Stimulated activated CD4-positive, alpha-beta T cell treated with anti-CD3 and anti-CD28 coated beads, TNF-alpha, amount 100 ng/mL, for 4 hours (primary cell): ENCODE results near the gene TPCN2.

Experiments used
- DNase-seq, 3 experiments: peaks; one replicate each; pipeline ENCODE4 v3.0.0-alpha.2; 2020; ENCODE audit warnings: low read depth in 3 of 3

The TPCN2 gene

DNA sequence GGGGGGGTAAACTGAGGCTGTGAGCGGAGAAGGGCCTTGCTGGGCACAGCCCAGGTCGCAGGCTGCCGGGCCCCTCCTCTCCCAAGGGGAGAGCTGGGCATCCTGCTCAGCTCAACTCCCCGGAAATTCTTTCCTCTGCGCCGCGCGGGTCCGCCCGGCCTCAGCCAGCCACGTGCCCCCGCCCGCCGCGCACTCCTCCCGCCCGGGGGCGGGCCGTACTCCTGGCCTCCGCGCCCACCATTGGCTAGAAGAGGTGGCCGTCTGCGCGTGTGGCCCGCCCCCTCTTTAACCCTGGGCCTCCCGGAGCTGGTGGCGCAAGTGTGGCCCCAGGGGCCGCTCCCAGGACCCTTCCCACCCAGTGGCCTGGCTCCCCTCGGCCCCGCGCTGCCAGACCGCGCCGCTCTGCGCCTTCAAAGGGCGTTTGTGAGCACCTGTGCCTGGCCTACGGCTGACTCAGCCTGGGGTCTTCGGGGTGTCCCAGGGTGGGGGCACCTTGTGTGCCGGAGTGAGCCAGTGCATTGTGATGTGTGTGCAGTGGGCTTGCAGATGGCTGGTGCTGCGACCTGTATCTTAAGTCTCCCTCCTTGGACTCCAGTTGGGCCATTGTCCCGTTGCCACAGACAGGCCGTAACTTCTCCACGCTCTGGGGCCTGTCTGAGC is 37.6 kb upstream of the TPCN2 start:
- no peak for DNase-seq

DNA sequence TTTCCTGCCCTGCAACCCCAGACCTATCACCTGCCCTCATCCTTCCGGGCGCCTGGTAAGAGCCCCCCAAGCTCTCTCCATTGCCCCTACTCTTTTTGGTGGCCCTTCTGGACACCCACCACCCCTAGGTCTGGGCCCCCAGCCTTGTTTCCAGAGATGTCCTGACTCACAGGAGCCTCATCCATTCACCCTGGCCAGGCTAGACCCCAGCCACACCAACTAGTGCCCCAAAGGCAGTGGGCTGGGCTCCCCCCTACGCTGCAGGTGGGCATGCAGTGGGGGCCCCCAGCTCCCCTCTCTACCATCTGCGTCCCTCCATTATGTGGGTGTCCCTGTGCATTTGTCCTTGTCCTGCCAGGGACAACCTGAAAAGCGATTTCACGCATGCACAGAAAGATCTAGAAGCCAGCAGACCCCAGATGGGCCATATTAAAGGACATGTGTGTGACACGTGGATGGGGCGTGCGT is 37.1 kb upstream of the TPCN2 start:
- DNase-seq = no peak

DNA sequence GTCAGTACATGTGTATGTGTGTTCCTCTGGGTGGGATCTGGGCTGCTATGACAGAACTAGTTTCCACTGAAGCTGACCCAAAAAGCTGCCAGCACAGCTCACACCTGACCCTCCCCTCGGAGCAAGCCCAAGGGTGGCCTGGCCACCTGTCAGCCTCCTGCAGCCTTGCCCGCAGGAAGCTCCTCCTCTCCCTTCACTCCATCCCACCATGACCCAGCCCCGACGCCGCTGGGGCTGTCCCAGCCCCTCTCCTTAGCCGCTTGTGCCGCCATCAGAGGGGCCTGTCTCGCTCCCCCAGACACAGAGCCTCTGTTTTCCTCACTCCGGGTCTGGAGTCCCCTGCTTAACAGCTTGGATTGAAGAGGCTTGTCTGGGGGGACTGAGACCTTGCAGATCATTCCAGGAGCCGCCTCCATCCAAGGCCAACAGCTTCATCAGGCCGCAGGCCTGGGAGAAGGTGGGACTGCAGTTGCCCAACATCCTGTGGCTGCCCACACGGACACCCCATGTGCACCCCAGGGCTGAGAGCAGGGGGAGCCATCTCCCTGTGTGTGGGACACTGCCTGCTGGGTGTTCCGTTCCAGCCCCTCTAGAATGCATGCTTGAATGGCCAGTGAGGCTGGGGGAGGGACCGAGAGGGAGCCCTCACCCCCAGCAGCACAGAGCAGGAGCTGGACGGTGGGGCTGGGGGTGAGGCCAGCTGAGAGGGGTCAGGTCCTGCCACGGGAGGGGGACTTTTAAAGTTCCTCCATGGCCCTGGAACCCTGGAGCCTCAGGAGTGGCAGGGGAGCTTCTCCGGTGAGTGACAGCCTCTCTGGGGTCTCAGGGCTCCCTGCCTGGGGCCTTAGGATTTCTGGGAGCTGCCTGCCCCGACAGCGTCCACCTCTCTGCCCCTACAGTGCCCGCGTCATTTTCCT is 36.4 kb upstream of the TPCN2 start:
- no peak for DNase-seq

DNA sequence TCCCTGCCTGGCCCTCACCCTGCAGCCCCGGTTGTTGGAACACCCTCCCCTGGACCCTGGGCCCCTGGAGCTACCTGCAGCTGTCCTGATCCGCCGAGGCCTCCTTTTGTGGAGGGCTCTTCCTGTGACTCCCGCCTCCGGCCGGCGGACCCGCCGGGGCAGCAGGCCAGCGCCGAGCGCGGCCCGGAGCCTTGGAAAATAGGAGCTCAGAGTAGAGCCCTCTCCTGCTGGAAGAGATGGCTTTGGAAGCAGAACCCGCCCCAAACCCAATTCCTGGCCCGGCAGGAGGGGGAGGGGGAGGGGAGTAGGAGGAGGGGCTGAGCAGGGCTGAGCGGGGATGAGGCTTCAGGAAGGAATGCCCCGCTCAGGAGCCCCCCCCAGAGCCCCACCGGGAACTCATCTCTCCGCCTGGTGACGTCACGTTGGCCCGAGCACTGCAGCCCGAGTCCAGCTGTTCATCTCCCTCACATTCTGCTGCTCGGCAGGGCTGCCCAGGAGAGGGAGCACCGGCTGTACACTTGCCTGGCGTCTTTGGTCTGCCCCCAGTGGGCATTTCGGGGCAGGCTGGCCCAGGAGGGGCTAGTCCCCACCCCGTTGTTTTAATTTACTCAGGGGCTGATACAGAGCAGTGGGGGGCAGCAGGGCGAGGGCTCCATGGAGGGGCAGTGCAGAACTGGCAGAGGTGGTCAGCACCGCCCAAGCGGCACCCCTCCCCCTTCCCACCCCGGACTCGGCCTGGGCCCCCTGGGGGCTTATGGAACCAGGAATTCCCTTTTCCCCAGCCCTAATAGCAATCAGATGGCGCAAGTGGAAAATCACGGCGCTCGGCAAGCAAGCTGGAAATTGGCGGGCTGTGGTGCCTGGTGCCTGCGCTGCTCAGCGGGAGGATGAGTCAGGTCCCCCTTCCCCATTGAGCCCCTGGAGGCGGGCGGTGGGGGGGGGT is 35.5 kb upstream of the TPCN2 start, which contains the start of gene MRGPRF:
MRGPRF (minus strand) TSS at position 238 of the 943 bp plus-strand sequence. CDS start 3,345 bp downstream, outside the sequence.
- DNase-seq = no peak

DNA sequence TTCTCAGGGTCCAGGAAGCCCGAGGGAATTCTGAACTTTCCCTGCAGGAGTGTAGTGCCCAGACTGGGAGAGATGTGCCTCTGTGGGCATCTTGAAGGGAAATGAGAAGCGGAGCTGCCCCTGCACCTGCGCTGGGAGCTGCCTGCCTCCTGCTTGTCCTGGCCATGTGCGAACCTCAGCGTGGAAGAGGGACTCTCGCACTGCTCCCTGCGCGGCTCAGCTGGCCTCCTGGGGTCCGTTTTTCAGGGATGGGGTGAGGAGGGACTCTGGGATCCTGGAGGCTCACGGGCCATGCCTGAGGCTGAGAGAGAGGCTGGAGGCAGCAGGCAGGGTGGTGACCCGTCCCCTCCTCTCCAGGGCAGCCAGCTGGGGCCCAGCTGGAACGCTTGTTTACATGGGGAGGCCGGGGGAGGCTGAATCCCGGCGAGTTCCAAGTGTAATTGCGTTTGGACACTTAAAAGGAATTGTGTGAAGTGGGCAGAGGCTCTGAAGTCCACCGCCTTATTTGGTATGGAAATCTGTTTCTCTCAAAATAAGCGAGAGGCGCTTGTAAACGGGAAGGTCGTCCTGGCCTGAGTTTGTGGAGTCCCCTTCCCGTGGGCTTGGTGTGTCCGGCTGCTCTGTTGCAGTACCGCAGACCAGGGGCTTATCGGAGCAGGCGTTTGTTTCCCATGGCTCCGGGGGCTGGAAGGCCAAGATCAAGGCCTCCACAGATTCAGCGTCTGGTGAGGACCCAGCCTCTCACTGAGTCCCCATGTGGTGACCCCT is 34.5 kb upstream of the TPCN2 start:
- no peak for DNase-seq

DNA sequence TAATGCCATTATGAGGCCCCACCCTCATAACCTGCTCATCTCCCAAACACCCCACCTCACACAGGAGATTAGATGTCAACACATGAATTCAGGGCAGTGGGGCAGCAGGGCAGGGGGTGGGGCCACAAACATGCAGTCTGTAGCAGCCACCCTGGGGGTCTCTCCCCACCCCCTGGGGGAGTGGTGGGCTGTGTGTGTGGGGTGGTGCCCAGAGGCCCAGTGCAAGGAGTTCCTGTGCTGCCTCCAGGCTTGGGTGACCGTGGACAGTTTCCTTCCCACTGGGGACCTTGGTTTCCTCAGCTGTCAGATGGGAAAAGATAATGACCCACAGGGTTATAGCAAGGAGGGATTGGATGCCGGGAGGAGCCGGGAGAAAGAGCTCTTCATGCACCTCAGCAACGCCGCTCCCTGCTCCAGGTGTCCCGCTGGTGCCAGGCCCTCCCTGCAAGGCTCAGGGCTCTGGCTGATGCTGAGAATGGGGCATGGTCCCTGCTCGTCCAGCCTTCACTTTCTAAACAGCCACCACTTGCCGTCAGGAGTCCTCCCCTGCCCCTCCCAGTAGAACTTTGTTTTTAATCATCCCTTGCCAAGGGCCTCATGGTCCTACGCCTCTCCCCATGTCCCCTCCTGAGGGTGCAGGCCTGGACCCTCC is 33.7 kb upstream of the TPCN2 start:
- DNase-seq = no peak

DNA sequence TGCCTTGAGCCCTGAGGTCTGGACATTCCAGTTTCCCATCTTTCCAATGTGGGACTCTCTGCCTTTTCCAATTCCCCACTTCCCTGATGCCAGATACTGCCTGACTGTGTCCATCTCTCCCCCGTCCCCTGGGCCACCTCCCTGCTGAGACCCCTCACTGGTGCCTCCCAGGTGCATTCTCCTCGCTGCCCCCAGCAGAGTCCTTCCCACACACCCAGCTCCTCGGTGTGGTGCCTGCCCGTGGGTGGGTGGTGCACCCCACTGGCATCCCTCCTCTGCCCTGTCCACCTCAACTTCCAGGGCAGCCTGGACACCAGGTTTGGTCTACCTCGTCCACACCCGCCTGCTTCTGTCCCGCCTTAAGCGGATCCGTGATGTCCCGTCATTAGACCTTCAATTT is 30.8 kb upstream of the TPCN2 start:
- no peak for DNase-seq

DNA sequence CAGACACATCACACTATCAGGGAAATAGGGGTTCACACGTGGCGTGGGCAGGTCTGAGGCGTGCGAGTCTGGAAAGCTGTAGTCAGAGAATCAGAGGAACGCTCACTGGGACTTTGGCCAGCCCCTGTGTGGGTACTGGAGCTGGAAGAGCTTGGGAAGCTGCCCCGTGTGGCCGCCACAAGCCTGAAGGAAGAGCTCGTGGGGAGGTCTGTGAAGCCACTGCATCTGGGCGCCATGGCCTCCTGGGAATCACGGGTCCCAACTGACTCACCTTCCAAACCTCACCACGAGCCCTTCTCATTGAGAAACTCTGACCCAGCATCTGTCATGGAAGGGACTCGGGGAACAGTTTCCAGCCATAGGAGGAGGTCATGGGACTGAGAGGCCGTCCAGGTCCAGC is 29.8 kb upstream of the TPCN2 start:
- no peak for DNase-seq

DNA sequence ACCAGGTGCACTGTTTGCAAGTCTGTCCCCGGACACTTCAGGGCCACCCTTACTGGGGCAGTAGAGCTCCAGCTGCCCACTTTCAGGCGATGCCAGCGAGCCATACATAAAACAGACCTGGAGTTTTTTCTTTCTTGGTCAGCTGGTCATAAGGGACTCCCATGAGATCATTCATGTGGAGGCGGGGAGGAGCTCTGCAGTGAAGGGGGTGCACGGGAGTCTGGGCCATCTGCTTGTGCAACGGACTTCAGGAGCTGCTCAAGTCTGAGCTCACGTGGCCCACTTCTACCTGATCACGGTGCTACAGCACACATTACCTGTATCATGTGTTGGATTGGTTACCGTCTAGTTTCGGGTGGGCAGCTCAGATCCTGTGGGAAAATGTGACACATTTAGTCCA is 26.5 kb upstream of the TPCN2 start:
- no peak for DNase-seq

DNA sequence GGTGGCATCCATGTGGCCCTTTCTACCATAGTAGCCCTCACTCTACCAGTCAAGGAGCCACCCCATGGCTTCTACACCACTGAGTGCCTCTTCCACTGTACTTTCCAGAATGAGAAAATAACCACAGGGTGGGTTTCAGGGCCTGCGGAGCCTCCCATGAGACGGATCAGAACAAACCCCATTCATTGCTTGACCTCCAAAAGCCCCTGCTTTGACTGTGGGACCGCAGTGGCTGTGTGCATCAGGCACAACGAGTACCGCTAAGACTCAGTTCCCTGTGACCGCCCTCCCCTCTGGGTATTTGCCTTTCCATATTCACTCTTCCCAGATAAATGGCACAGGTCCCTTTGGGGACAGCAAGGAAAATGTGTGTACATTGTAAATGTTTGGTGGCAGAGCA is 24.2 kb upstream of the TPCN2 start:
- no peak for DNase-seq

DNA sequence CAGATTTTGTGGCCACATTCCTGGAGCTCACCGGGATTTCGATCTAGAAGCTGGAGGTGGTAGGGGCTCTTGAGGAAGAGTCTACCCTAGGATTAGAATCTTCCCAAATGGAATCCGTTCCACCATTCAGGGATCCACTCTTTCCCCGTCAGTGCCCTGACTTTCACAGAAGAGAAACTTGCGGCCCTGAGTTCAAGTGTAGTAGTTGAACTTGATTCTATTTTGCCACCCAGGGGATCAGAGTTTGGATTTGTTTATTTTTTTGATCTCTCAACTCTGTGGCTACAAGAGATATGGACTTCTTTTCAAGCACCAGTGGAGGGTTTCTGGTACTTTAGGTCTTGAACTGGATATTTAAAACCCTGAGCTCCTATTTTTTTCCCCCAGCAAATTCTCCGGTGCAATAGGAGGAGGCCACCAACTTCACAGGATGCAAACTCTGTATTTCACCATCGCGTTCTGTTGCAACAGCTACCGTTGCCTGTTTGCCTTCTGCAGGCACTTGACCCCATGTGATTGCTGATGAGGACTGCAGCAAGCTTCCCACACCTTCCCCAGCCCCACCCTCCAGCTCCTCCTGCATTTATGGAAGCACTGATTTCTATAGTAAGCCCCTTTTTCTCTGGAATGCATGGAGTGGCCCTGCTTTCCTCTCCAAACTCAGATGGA is 20.9 kb upstream of the TPCN2 start:
- DNase-seq = no peak

DNA sequence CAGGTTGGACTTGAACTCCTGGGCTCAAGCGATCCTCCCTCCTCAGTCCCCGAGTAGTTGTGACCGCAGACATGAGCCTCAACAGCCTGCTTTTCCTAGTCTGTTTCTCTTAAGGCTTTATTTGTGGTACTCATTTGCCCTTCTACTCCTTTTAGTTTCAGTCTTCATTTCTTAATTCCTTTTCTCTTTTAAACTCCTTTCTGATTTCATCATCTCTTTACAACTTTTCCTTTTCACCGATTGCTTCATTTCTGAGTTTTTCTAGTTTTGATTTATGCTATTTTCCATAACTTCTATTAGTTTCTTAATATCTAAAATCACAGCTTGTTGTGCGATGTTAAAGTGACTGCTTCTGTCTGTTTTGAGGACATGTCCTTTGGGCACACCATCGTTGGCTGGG is 18.4 kb upstream of the TPCN2 start:
- DNase-seq = no peak

DNA sequence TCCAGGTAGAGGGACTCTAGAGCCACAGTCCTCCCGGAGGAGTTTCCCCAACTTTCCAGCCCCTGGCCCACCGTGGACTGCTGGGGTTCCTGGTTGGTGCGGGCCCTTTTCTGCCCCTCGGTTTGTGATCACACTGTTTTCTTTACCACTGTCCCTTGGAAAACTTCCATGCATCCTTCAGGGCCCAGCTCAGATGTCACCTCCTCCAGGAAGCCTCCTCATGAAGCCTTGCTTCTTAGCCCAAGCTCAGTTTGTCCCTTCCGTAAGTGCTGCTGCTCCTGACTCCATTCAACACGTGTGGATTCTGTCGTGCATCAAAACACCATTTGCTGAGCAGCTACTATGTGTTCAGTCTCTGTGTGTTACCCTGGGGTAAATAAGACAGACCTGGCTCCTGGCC is 15.9 kb upstream of the TPCN2 start:
- no peak for DNase-seq

DNA sequence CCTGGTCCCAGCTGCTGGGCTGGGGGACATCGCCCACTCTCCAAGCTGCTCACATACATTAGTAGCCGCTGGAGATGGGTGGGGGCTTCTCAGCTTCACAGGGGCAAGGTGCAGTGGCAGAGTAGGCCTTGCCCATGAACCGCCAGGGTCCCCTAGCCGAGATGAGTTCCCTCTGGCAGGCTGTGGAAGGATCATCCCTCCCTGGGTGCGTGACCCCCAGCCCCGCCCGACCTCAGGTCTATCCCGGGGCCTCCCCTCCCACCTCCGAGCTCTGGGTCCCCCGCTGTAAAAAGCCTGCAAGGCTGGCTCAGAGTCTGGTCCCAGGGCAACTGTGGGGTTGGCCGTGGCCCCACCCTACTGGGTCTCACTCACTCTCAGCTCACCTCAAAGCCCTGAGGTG is 15.3 kb upstream of the TPCN2 start:
- no peak for DNase-seq

DNA sequence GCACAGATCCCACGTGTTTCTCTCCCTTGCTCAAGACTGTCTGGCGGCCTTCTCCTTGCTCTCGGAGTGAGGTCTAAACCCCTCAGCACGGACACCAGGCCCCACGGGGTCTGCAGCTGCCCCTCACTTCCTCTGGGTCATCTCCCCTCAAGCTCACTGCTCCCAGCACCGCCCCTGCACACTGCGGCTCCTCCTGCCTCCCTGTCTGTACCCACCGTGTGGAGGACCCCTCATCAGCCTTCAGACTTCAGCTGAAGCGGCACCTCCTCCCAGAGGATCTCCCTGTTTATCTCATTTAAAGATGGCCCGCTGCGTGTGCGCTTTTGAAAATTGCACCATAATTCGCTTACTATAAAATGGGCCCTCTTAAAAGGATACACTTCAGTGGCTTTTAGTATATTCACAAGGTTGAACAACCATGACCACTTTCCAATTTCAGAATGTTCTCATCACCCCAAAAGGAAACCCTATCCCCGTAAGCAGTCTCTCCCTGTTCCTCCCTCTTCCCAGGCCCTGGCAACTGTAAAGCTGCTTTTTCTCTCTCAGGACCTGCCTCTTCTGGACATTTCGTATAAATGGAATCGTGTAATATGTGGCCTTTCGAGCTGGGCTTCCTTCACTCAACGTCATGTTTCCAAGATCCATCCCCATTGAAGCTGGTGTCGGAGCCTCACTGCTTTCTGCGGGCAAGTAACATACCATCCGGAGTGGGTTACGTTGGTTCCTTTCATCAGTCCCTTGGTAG is 14.4 kb upstream of the TPCN2 start:
- no peak for DNase-seq

DNA sequence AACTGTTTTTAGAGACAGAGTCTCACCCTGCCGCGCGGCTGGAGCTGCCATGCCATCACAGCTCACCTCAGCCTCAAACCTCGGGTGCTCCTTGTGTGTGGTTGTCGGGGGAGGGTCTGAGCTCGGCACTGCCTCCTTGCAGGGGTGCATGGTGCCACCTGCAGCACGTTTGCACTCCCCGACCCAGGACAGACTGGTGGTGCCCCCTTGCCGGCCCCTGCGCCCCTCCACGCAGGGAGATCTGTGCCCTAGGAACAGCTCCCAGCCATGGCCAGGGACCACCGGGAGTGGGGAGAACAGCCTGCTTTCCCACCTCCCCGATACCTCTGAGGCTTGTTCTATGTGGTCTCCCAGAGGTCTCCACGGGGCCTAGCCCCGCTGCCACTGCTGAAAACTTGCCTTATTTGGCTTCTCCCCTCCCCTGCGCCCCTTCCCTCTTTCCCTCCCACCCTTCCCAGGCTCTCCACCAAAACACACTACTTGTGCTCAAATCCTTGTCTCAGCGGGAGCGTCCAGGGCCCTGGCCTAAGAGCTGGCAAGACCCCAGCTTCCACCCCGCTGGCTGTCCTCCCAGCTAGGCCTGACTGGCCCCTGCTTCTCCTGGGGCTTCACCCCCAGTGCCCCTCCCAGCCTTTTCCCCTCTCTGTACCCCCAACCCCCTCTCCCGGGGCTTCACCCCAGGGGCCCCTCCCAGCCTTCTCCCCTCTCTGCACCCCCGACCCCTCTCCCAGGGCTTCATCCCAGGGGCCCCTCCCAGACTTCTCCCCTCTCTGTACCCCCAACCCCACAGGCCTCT is 13.4 kb upstream of the TPCN2 start:
- no peak for DNase-seq

DNA sequence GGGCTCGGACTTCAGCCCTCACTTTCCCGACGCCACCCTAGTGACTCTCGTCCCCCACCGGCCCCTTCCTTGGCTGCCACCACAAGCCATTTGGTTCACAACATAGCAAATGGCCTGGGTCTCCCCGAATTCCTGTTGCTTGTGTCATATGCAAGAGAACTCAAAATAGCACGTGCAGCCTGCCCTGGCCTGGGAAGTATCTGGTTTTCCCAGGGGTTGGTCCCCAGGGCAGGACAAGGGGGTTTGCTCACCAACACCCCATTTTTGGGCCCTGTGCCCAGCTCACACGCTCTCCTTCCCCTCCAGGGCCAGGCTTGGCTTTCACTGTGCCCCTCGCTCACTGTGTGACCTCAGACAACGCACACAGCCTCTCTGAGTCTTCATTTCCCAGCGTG is 12.8 kb upstream of the TPCN2 start:
- DNase-seq = no peak

DNA sequence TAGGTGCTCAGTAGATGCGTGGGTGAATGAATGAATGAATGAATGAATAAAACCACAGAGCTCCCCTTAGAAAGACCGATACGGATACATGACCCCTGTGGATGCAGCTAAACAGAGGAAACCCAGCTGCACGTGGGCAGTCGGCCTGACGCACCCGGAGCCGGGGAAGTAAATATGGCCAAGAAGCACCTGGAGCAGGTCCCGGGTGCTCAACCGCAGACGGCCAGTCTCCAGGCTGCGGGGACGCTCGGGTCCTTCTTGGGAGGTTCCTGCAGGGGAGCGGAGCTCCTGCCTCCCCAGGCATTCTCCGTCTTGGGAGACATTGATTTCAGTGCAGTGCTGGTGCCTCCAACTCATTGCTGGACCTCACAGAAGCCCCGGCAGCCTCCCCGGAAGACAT is 11.7 kb upstream of the TPCN2 start:
- no peak for DNase-seq

DNA sequence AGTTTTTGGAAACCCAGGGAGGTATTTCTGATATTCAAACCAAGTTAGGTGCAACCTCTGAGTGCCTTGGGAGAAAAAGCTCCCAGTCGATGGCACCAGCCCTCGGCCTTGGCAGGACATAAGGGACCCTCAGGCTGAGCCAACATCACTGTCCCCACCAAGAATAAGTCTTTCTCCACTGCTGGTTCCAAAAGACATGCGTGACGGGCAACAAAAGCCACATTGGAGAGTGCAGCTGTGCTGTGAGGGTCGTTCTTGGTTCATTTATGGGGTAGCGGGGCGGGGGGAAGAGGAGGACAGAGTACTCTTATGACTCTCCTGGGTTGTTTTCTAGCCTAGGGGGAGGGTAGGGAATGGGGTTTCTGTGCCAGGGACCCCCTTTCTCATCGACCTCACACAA is 11.2 kb upstream of the TPCN2 start:
- DNase-seq = no peak
